ENCODE data around the gene IL31RA.

The IL31RA gene

DNA sequence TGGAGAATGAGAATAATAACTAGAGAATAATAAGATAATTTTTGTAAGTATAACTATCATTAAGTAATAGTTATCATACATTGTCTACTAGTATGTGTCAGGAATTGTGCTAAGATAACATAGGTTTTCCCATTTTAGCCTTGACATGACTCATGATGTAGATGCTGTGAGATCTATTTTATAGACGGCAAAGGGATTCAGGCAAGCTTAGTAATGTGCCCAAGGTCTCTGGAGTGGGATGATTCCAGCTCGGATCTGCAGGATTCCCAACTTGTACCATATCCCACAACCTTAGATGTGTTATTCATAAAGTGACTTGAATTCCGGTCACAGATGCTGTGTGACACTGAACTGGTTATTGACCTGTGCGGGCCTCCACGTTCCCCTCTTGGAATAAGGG is 51.5 kb downstream of the IL31RA start:
- DNase-seq (ENCODE audit: low read depth in 2 of 2): no peak

DNA sequence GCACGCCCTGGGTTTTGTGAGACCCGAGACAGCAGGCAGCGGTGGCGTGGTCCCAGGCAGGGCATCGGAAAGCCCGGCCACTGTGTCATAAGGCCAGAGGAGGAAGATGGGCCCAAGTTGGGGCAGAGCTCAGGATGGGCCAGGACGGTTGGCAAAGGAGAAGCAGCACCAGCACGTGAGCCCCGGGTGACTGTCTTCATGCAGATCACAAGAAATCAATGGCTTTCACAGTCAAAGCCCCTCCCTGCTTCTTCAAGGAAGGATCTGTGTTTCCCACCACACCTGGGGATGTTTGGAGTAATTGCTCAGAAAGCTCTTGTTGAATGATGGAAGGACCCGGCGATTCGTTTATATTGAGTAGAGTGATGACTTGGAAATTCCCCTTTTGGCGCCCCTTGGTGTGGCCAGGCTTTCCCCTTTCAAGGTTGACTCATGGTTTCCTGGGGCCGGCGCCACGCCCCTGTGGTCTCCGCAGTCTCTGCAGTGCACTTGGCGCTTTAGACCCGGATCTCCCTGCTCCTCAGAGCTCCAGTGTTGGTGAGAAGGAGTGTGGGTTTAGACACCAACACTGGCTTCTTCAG is 52.1 kb downstream of the IL31RA start:
- DNase-seq (ENCODE audit: low read depth in 2 of 2): peak; percentile 27 to 57

GRCh38 chr5:55904152-55904551 is 53.0 kb downstream of the IL31RA start:
- DNase-seq (ENCODE audit: low read depth in 2 of 2): no peak

GRCh38 chr5:55905251-55905650 is 54.1 kb downstream of the IL31RA start:
- no peak for DNase-seq (ENCODE audit: low read depth in 2 of 2)

DNA sequence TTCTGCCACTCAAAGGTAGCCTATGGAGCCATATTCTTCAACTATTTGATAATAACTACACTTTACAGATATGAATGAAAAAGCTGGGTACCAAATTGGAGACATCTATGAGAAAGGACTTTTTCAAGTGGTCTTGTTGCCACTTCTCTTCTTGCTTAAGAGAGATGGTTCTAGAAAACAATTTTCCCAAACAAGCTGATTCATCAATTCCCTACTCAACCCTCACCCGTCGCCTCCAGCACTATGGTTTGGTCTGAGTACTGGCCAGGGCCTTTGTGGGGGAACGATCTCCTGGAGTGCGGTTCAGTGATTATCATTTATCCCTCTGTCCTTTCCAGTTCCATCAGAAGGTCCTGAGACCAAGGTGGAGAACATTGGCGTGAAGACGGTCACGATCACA is 56.8 kb downstream of the IL31RA start:
- DNase-seq (ENCODE audit: low read depth in 2 of 2): no peak

DNA sequence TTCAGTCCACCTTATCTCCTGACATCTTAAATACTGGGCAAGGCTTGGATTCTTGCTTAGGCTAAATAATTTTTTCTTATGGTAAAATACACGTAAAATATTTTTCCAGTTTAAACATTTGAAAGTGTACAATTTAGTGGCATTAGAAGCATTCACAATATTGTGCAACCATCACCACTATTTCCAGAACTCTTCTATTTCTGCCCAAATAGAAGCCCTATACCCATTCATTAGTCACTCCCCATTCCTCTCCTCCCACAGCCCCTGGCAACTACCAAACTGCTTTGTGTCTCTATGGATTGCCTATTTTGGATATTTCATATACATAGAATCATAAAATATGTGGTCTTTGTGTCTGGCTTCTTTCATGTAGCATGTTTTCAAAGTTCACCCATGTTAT is 57.6 kb downstream of the IL31RA start:
- DNase-seq (ENCODE audit: low read depth in 2 of 2): no peak

DNA sequence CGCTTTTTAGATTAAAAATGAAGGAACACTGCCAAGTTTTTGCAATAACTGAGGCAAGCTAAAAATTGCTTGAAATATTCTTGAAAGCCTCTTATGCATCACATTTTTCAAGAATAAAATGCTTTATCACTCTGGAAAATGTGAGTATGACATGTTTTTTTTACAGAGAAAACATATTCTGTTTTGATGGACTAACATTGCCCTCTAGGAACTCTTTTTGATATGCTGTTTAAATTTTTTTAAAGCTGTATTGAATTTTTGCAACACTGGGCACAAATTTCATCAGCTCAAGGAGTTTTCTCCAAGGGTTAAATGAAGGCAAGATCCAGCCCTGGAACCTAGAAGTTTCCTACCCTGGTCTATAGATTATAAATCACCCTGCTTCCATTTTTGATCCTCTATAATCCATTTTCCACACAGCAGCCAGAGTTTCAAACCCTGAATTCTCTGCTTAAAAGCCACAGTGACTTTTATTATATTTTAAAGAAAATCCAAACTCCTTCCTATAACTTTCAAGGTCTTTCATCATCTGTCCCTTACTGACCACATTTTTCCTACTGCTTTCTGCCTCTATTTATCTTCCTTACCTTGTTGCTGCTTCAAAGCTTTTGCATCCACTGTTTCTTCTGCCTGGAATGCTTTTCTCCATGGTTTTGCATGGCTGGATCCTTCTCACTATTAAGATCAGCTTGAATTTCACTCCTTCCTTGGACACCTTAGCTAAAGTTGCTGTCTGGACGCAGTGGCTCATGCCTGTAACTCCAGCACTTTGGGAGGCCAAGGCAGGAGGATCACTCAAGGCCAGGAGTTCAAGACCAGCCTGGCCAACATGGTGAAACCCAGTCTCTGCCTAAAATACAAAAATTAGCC is 60.9 kb downstream of the IL31RA start:
- DNase-seq (ENCODE audit: low read depth in 2 of 2): no peak

DNA sequence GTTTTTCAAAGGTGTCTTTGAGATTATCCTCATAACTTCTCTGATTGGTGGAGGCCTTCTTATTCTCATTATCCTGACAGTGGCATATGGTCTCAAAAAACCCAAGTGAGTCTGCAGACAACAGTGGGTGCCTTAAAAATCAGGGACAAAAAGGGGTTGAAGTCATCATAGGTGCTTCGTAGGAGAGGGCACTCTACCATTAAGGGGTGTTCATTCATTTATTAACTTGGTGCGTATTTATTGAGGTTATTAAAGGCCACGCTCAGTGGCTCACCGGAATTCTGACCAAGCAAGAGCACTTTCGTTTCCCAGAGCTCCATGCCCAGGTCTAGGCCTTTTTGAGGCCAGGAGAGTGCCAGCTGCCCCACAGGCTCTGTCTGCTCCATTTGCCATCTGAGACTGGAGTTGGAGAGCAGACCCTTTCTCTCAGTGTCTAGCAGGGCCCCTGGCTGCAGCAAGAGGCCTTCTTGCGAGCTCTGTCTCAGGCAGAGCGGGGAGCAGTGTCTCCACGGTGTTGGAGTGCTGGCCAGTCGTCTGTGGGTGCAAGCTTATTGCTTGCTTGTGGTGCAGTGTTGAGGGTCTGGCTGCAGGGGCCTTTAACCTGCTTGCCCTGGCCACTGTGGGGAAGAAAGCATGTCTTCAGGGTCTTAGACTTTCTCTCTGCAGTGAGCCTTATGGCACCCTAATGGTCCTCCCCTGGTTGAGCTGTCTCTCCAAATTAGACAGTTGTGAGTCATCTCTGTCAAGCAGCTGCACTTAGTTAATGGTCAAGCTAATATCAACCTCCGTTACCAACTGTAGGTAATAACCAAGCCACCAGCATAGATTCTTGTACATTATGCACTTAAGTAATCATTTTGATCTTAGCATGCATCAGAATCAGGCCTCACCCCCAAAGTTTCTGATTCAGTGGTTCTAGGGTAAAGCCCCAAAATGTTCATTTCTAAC is 62.6 kb downstream of the IL31RA start:
- no peak for DNase-seq (ENCODE audit: low read depth in 2 of 2)

GRCh38 chr5:55914971-55915370 is 63.8 kb downstream of the IL31RA start:
- no peak for DNase-seq (ENCODE audit: low read depth in 2 of 2)

- DNase-seq (ENCODE audit: low read depth in 2 of 2): no peak
These were observed 64.6 kb downstream of the IL31RA start for GRCh38 chr5:55915783-55916182.

DNA sequence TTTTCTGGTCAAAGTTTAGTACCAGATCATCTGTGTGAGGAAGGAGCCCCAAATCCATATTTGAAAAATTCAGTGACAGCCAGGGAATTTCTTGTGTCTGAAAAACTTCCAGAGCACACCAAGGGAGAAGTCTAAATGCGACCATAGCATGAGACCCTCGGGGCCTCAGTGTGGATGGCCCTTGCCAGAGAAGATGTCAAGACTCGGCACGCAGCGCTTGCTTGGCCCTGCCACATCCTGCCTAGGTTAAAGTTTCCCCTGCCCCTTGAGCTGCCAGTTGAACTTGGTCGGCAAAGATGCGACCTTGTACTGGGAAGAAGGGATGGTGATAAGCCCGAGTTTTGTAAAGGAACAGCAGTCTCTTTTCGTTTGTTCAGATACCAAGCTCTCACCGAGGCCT is 65.8 kb downstream of the IL31RA start:
- DNase-seq (ENCODE audit: low read depth in 2 of 2): no peak

DNA sequence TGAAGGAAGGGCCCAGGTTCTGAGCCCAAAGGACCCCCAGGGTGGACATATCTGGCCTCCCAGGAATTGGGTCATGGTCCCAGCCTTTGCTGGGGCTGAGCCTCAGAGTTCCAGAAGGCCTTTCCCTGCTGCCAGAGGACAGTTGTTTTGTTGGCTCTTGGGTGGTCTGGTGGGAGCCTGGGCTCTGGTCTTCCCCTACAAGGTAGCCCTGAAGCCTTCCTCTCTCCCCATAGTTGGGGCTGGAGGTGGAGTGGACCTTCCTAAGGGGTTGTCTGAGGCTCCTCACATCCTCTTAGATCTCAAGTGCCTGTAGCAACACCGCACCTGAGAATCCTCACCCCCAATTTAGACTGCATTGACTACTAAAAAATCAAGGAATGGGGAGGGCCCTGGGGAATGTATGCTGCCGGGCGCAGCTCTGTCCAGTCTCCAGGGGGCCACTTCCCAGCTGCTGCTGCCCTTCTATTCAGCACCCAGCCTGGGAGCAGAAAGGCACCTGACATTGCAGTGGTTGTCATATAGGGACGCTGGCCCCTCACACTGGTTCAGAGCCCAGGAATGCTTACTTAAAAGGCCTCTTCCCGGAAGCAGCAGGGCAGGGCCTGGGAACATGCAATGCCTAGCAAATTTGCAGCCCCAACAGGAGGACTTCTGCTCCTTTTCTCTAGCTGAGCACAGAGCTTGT is 66.4 kb downstream of the IL31RA start:
- no peak for DNase-seq (ENCODE audit: low read depth in 2 of 2)

GRCh38 chr5:55918087-55919035 is 67.2 kb downstream of the IL31RA start:
- DNase-seq (ENCODE audit: low read depth in 2 of 2): no peak

GRCh38 chr5:55919625-55920024 is 68.5 kb downstream of the IL31RA start:
- no peak for DNase-seq (ENCODE audit: low read depth in 2 of 2)

DNA sequence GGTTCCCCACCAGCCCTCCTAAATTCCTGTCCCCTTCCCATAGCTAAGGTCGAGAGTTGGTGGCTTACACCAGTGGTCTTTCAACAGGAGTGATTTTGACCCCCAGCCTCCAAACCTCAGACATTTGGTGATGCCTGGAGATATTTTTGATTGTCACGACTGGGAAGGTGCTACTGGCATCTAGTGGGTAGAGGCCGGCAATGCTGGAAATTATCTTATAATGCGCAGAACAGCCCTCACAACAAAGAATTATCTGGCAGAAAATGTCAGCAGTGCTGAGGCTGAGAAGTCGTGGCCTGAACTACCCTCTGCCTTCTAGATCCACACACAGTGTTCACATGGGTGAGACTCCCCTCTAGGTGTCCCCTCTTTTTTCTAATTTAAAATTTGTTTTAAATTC is 69.6 kb downstream of the IL31RA start:
- DNase-seq (ENCODE audit: low read depth in 2 of 2): no peak

DNA sequence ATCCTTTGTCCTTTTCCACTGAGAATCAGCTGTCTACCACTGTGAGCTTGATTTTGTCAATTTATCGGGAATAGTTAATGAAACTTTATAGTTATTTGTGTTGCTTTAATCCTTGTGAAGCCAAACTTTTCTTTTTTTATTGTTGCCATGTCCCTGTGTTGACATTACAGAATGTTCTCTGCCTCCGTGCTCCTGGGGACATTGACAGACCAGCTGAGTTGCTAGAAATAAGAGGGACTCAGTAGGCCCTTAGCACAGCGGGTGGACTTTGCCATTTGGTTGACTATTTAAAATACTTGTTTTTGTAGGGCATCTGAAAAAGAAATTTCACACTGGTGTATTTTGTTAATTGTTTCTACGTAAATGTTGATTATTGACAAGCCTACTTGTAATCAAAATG is 70.5 kb downstream of the IL31RA start:
- DNase-seq (ENCODE audit: low read depth in 2 of 2): no peak

DNA sequence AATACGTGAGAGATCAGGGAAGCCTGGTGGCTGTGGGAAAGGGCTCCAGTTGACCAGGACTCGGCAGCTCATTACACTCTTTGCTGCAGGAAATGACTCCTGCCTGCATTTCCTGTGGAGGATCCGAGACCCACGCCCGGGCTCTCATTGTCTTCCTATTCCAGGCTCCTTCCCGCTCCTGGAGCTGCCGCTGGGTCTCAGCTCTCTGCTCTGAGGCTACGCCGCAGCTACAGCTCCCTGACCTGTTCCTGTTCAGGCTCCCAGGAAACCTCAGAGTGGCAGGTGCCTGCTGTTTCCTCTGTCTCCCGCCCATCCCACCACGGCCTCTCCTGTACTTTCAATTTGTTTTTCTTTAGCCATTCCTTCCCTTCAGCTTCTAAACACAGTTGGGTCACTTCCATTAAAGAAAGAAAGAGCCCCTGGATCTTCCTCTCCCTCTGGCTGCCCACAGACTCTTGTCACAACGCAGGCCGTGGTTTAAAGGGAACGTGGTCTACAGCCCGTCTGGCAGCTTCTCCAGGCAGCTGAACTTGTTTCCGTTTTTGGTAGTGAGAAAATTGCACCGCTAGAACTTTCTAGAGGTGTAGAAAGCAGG is 72.1 kb downstream of the IL31RA start:
- no peak for DNase-seq (ENCODE audit: low read depth in 2 of 2)

GRCh38 chr5:55923865-55924500 is 72.8 kb downstream of the IL31RA start:
- no peak for DNase-seq (ENCODE audit: low read depth in 2 of 2)

GRCh38 chr5:55924744-55925143 is 73.6 kb downstream of the IL31RA start:
- DNase-seq (ENCODE audit: low read depth in 2 of 2): no peak

- no peak for DNase-seq (ENCODE audit: low read depth in 2 of 2)
These were observed 74.0 kb downstream of the IL31RA start for GRCh38 chr5:55925181-55925580.

All from activated CD4-positive, alpha-beta T cell treated with anti-CD3 and anti-CD28 coated beads for 24 hours (primary cell).